Caco-2 (cell line): Measurements from ENCODE around the gene PCID2. TPM values are rescaled to one million over a fixed set of nuclear protein-coding genes. Genes with fewer than 3 reads are reported as not detected.
A peak's percentile ranks its signal among the peaks of the same experiment; 100 is the strongest.

Source experiments
- BruUV-seq: library from RNA; stranded (reverse); fragments of 400-500 nt; replicated peaks from 2 replicates; lab custom pipeline; 2021; lab: Mats Ljungman, UMichigan
- CTCF ChIA-PET: fragments of 300-600 bp; sonication (Branson Sonifier 250); formaldehyde crosslinking; loops from one replicate; lab custom pipeline; 2022; ENCODE audit warnings: antibody characterized with exemption; lab: Charles Lee
- POLR2A ChIA-PET: fragments of 300-600 bp; sonication (Branson Sonifier 250); formaldehyde crosslinking; loops from one replicate; lab custom pipeline; 2022; ENCODE audit warnings: antibody characterized with exemption; lab: Charles Lee
- DNase-seq, 2 experiments: peaks; one replicate each; pipeline versions ENCODE4 v3.0.0 to v3.0.0-alpha.2; 2020 to 2022
- H3K27me3 ChIP-seq: replicated peaks from 2 replicates; pipeline ENCODE4 v1.6.0; 2011; ENCODE audit warnings: low read length; ENCODE audit not compliant: control insufficient read depth, insufficient read depth
- H3K36me3 ChIP-seq: 2 replicates; pipeline ENCODE4 v1.5.1; 2011; ENCODE audit warnings: low read length; ENCODE audit not compliant: control insufficient read depth, insufficient read depth
- H3K4me1 ChIP-seq: fragments of 250-450 bp; sonication (Bioruptor Pico); 2 replicates; pipeline ENCODE4 v1.5.1; 2020; ENCODE audit warnings: mild to moderate bottlenecking
- H3K4me3 ChIP-seq: 2 replicates; pipeline ENCODE4 v1.5.1; 2011; ENCODE audit warnings: low read depth, mild to moderate bottlenecking, control low read depth, low read length
- H3K9me3 ChIP-seq: fragments of 250-450 bp; sonication (Bioruptor Pico); 2 replicates; pipeline ENCODE4 v1.5.1; 2020; ENCODE audit warnings: mild to moderate bottlenecking, moderate library complexity
- H3K27ac Mint-ChIP-seq: one replicate; pipeline ENCODE4 v1.8.0; 2022; ENCODE audit warnings: mixed read lengths; ENCODE audit not compliant: unreplicated experiment
- H3K27me3 Mint-ChIP-seq: one replicate; pipeline ENCODE4 v1.8.0; 2022; ENCODE audit warnings: mixed read lengths; ENCODE audit not compliant: insufficient read depth, unreplicated experiment
- H3K36me3 Mint-ChIP-seq: one replicate; pipeline ENCODE4 v1.8.0; 2022; ENCODE audit warnings: mild to moderate bottlenecking, mixed read lengths; ENCODE audit not compliant: insufficient read depth, unreplicated experiment
- H3K4me1 Mint-ChIP-seq: one replicate; pipeline ENCODE4 v1.8.0; 2022; ENCODE audit warnings: low read depth, mixed read lengths; ENCODE audit not compliant: unreplicated experiment
- H3K4me3 Mint-ChIP-seq: one replicate; pipeline ENCODE4 v1.8.0; 2022; ENCODE audit warnings: mild to moderate bottlenecking, moderate library complexity, mixed read lengths; ENCODE audit not compliant: unreplicated experiment
- H3K9me3 Mint-ChIP-seq: one replicate; pipeline ENCODE4 v1.8.0; 2022; ENCODE audit warnings: mixed read lengths; ENCODE audit not compliant: unreplicated experiment
- CTCF ChIP-seq, 2 experiments: fragments of 200-600 bp in 1 of 2; IDR thresholded peaks; 1 replicate in 1 of 2; 2 replicates in 1 of 2; pipeline versions ENCODE4 v1.5.1 to v1.8.0; 2011 to 2022; ENCODE audit warnings: antibody characterized with exemption in 1 of 2, control low read depth in 1 of 2, inconsistent platforms in 1 of 2, low read depth in 1 of 2, low read length in 1 of 2, mild to moderate bottlenecking in 1 of 2, moderate library complexity in 1 of 2; ENCODE audit not compliant: insufficient read depth in 1 of 2, severe bottlenecking in 1 of 2, unreplicated experiment in 1 of 2
- intact Hi-C: fragments of 100-400 bp; cut with micrococcal nuclease; formaldehyde crosslinking; loops from one replicate; pipeline ENCODE4 v1.10.0; 2022; ENCODE audit not compliant: unreplicated experiment
- total RNA-seq: library from RNA; stranded (reverse); gene quantifications from 2 replicates; pipeline ENCODE4 v1.2.3, GENCODE V29; 2022

Gene PCID2
- total RNA-seq, 1 experiment from 2014 or later = 81.5 TPM

GRCh38 chr13:113149711-113150549 lies 58.5 kb downstream of the PCID2 start:
- no peaks in the 10 kb centered on the region; the same call in 1 of the 2 replicates for H3K36me3 ChIP-seq
- TF ChIP-seq CTCF (IDR thresholded peaks at IDR 0.05; ENCODE audit: insufficient read depth in 1 of 2, low read depth in 1 of 2, low read length in 1 of 2, severe bottlenecking in 1 of 2, unreplicated experiment in 1 of 2) = no peak
- no TSS peak for BruUV-seq
- no peak for DNase-seq
- no peak overlapping the region for H3K4me3 Mint-ChIP-seq
- no peaks in the 10 kb centered on the region for H3K9me3 ChIP-seq
- H3K4me1 Mint-ChIP-seq = peaks cover 13% of the 10 kb centered on the region
- no peak overlapping the region for H3K4me3 ChIP-seq
- intact Hi-C loops = no loop called here
- POLR2A ChIA-PET = no interaction called here
- CTCF ChIA-PET = interaction anchor here (0.5 kb wide), 1 partner anchor 33 kb away, joined by 3 read pairs; no protein-coding TSS in a partner anchor
- H3K36me3 Mint-ChIP-seq = peaks cover 3% of the 10 kb centered on the region
- H3K27me3 ChIP-seq = no peaks in the 10 kb centered on the region
- H3K9me3 Mint-ChIP-seq = no peaks in the 10 kb centered on the region
- no peak overlapping the region for H3K27ac Mint-ChIP-seq
- H3K27me3 Mint-ChIP-seq = no peaks in the 10 kb centered on the region
- peaks cover 13% of the 10 kb centered on the region for H3K4me1 ChIP-seq

- no peak for TF ChIP-seq CTCF (IDR thresholded peaks at IDR 0.05; ENCODE audit: insufficient read depth in 1 of 2, low read depth in 1 of 2, low read length in 1 of 2, severe bottlenecking in 1 of 2, unreplicated experiment in 1 of 2)
- ChIA-PET CTCF (no interaction called here), POLR2A (no interaction called here)
- H3K4me1 Mint-ChIP-seq = peaks cover 10% of the 10 kb centered on the region
- H3K27ac Mint-ChIP-seq = no peak overlapping the region
- H3K9me3 ChIP-seq = no peaks in the 10 kb centered on the region
- no peak overlapping the region for H3K4me3 Mint-ChIP-seq
- no peaks in the 10 kb centered on the region; the same call in 1 of the 2 replicates for H3K36me3 ChIP-seq
- H3K4me3 ChIP-seq = no peak overlapping the region
- no peaks in the 10 kb centered on the region for H3K27me3 ChIP-seq
- no peak for DNase-seq
- H3K9me3 Mint-ChIP-seq = no peaks in the 10 kb centered on the region
- intact Hi-C loops = no loop called here
- TSS peak; percentile 76 for BruUV-seq
- H3K4me1 ChIP-seq = peaks cover 9% of the 10 kb centered on the region
- H3K27me3 Mint-ChIP-seq = no peaks in the 10 kb centered on the region
- H3K36me3 Mint-ChIP-seq = no peaks in the 10 kb centered on the region
Observed at GRCh38 chr13:113148940-113149503, 59.4 kb downstream of the PCID2 start.

- intact Hi-C loops = no loop called here
- H3K36me3 Mint-ChIP-seq = no peaks in the 10 kb centered on the region
- no peaks in the 10 kb centered on the region; the same call in 1 of the 2 replicates for H3K36me3 ChIP-seq
- H3K27ac Mint-ChIP-seq = no peak overlapping the region
- ChIA-PET CTCF (no interaction called here), POLR2A (no interaction called here)
- peaks cover 7% of the 10 kb centered on the region for H3K4me1 ChIP-seq
- no peaks in the 10 kb centered on the region for H3K27me3 Mint-ChIP-seq
- H3K4me1 Mint-ChIP-seq = peaks cover 10% of the 10 kb centered on the region
- no peak overlapping the region for H3K4me3 Mint-ChIP-seq
- H3K9me3 ChIP-seq = no peaks in the 10 kb centered on the region
- DNase-seq = no peak
- TF ChIP-seq CTCF (IDR thresholded peaks at IDR 0.05; ENCODE audit: insufficient read depth in 1 of 2, low read depth in 1 of 2, low read length in 1 of 2, severe bottlenecking in 1 of 2, unreplicated experiment in 1 of 2) = no peak
- no peak overlapping the region for H3K4me3 ChIP-seq
- H3K9me3 Mint-ChIP-seq = no peaks in the 10 kb centered on the region
- BruUV-seq = no TSS peak
- no peaks in the 10 kb centered on the region for H3K27me3 ChIP-seq
Observed at GRCh38 chr13:113148407-113148806, 60.1 kb downstream of the PCID2 start.
